Measurements from ENCODE around the gene PNRC2.

Gene PNRC2

GRCh38 chr1:23959461-23960290 is at the start of gene PNRC2:
Gene PNRC2 (plus strand): TSS chr1:23959828. CDS start chr1:23961458, 1,630 bp downstream.
- in situ Hi-C loops (cut with HindIII; ENCODE audit: low sequenced_read_pairs) = loop anchor here (10.0 kb wide), 1 partner anchor 105 kb away; no protein-coding TSS in a partner anchor

- in situ Hi-C loops (cut with HindIII; ENCODE audit: low sequenced_read_pairs) = no loop called here
Measured at GRCh38 chr1:23910144-23910543, 49.5 kb upstream of the PNRC2 start.

GRCh38 chr1:23910553-23911246 is 48.9 kb upstream of the PNRC2 start:
- in situ Hi-C loops (cut with HindIII; ENCODE audit: low sequenced_read_pairs) = no loop called here

- in situ Hi-C loops (cut with HindIII; ENCODE audit: low sequenced_read_pairs) = no loop called here
Measured at GRCh38 chr1:23911921-23912320, 47.7 kb upstream of the PNRC2 start.

- in situ Hi-C loops (cut with HindIII; ENCODE audit: low sequenced_read_pairs) = no loop called here
Measured at GRCh38 chr1:23913212-23913880, 46.3 kb upstream of the PNRC2 start, which contains the start of gene CNR2. Gene CNR2 (minus strand): TSS chr1:23913362. CDS start chr1:23875617, 37,745 bp downstream.

- in situ Hi-C loops (cut with HindIII; ENCODE audit: low sequenced_read_pairs) = no loop called here
Measured at GRCh38 chr1:23914921-23915320, 44.7 kb upstream of the PNRC2 start.

- in situ Hi-C loops (cut with HindIII; ENCODE audit: low sequenced_read_pairs) = no loop called here
Measured at GRCh38 chr1:23915466-23915865, 44.2 kb upstream of the PNRC2 start.

GRCh38 chr1:23916209-23917131 is 43.2 kb upstream of the PNRC2 start:
- in situ Hi-C loops (cut with HindIII; ENCODE audit: low sequenced_read_pairs) = no loop called here

GRCh38 chr1:23922321-23922943 is 37.2 kb upstream of the PNRC2 start:
- in situ Hi-C loops (cut with HindIII; ENCODE audit: low sequenced_read_pairs) = no loop called here

- in situ Hi-C loops (cut with HindIII; ENCODE audit: low sequenced_read_pairs) = no loop called here
Measured at GRCh38 chr1:23923592-23924499, 35.8 kb upstream of the PNRC2 start.

- in situ Hi-C loops (cut with HindIII; ENCODE audit: low sequenced_read_pairs) = no loop called here
Measured at GRCh38 chr1:23924601-23925000, 35.0 kb upstream of the PNRC2 start.

GRCh38 chr1:23925279-23925678 is 34.3 kb upstream of the PNRC2 start:
- in situ Hi-C loops (cut with HindIII; ENCODE audit: low sequenced_read_pairs) = no loop called here

- in situ Hi-C loops (cut with HindIII; ENCODE audit: low sequenced_read_pairs) = no loop called here
Measured at GRCh38 chr1:23927097-23927496, 32.5 kb upstream of the PNRC2 start.

GRCh38 chr1:23928789-23929188 is 30.8 kb upstream of the PNRC2 start:
- in situ Hi-C loops (cut with HindIII; ENCODE audit: low sequenced_read_pairs) = no loop called here

- in situ Hi-C loops (cut with HindIII; ENCODE audit: low sequenced_read_pairs) = no loop called here
Measured at GRCh38 chr1:23930270-23930669, 29.4 kb upstream of the PNRC2 start.

- in situ Hi-C loops (cut with HindIII; ENCODE audit: low sequenced_read_pairs) = no loop called here
Measured at GRCh38 chr1:23930861-23931490, 28.7 kb upstream of the PNRC2 start.

- in situ Hi-C loops (cut with HindIII; ENCODE audit: low sequenced_read_pairs) = no loop called here
Measured at GRCh38 chr1:23931491-23931880, 28.1 kb upstream of the PNRC2 start.

- in situ Hi-C loops (cut with HindIII; ENCODE audit: low sequenced_read_pairs) = no loop called here
Measured at GRCh38 chr1:23936481-23937176, 23.0 kb upstream of the PNRC2 start.
